Stimulated activated CD8-positive, alpha-beta memory T cell treated with anti-CD3 and anti-CD28 coated beads, Interleukin-4, amount 100 ng/mL, for 48 hours (primary cell): ENCODE data around the gene LRRC8E.
A peak's percentile ranks its signal among the peaks of the same experiment; 100 is the strongest.
"Not testable (repeated sequence)": the region's sequence is repeated elsewhere in the genome, so short reads cannot be mapped to it uniquely, and the experiment has no call there.

ENCODE experiments used
- DNase-seq: peaks from one replicate; pipeline ENCODE4 v3.0.0-alpha.2; 2020

LRRC8E gene

DNA sequence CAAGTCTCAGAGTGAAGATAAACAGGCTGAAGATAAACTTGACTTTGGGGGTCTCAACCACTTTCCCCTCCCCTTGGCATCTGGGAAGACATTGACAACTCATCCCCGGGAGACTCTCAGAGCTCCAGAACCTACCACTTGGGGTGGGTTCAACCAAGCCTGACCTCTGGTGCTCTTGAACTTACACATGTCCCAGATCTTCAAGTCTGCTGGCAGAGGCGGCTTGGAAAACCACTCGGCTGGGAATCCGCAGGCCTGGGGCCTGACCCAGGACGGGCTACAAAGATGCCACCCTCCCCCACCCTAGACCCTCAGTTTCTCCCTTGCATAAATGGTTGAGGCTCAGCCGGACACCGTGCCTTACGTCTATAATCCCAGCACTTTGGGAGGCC lies 512 bp downstream of the LRRC8E start:
- no peak for DNase-seq

DNA sequence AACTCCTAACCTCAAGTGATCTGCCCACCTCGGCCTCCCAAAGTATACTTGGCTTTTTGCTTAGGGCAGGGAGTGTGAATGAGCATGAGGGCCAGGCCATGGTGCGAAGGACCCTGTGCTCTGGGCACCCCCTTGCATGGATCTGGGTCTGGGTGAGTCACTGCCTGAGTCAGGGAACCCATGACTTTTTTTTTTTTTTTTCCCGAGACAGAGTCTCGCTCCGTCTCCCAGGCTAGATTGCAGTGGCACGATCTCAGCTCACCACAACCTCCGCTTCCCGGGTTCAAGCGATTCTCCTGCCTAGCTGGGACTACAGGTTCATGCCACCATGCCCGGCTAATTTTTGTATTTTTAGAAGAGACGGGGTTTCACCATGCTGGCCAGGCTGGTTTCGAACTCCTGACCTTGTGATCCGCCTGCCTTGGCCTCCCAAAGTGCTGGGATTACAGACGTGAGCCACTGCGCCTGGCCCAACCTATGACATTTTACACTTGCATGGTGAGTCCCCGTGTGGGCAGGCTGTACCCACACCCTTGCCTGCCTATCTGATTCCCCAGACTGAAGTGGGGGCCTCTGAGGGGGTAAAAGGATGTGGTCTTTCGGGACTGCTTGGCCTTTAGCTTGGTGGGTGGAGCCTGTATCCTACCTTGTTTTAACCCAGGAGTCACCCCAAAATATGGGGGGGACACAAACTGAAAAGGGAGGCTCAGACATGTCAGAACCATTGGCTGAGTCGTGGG lies 5.2 kb downstream of the LRRC8E start:
- not testable (repeated sequence) for DNase-seq

DNA sequence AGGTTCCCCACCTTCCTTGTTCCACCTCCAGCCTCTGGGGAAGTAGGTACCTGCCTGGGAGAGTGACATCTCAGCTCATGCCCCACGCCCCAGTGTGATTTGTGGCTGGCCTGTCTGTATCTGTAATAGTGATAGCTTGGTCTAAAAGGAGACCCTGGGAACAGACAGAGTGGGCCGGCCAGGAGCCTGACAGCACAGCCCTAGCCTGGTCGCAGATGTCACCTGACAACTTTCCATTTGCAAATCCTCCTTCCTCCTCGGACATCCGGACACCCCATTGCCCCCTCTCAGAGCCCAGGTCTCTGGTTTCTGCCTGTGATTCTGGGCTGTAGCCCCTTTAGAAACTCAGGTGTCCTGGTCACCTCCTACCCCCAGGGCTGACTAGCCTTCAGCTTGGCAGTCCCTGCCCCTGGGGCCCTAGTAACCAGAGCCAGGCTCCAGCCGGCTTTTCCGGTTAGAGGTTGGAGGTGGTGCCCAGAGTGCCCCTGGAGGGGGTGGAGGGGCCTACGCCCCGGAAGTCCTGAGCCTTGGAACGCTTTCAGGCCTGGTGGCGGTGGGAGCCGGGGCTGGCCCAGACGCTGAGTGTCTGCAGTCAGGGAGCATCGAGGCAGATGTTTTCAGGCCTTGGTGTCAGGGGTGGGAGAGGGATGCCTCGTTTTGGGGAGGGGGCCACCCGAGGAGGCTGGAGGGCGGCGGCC lies 6.5 kb downstream of the LRRC8E start:
- DNase-seq = no peak

DNA sequence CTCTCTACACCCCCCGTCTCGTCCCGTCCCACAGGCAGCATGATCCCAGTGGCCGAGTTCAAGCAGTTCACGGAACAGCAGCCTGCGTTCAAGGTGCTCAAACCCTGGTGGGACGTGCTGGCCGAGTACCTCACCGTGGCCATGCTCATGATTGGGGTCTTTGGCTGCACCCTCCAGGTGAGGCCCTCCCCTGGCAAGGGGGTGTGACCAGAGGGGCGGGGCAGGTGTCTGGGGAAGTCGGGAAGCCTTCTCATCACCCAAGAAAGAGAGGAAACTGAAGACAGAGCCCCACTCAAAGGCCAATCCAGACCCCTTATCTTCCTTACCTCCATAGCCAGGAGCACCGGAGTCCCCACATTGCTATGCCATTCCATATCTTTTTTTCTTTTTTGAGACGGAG lies 7.3 kb downstream of the LRRC8E start:
- no peak for DNase-seq

DNA sequence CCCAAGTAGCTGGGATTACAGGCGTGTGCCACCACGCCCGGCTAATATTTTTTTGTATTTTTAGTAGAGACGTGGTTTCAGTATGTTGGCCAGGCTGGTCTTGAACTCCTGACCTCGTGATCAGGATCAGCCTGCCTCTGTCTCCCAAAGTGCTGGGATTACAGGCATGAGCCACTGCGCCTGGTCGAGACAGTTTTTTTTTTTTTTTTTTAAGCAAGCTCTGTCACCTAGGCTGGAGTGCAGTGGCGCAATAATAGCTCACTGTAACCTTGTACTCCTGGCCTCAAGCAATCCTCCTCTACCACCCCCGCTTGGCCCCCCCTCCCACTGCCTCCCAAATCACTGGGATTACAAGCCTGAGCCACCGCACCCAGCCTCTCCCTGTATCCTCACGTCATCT lies 9.0 kb downstream of the LRRC8E start:
- DNase-seq = no peak

DNA sequence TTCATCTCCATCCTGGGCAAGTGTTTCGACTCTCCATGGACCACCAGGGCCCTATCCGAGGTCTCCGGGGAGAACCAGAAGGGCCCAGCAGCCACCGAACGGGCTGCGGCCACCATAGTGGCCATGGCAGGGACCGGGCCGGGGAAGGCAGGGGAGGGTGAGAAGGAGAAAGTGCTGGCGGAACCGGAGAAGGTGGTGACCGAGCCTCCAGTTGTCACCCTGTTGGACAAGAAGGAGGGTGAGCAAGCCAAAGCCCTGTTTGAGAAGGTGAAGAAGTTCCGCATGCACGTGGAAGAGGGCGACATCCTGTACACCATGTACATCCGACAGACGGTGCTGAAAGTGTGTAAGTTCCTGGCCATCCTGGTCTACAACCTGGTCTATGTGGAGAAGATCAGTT lies 10.7 kb downstream of the LRRC8E start:
- DNase-seq = no peak

DNA sequence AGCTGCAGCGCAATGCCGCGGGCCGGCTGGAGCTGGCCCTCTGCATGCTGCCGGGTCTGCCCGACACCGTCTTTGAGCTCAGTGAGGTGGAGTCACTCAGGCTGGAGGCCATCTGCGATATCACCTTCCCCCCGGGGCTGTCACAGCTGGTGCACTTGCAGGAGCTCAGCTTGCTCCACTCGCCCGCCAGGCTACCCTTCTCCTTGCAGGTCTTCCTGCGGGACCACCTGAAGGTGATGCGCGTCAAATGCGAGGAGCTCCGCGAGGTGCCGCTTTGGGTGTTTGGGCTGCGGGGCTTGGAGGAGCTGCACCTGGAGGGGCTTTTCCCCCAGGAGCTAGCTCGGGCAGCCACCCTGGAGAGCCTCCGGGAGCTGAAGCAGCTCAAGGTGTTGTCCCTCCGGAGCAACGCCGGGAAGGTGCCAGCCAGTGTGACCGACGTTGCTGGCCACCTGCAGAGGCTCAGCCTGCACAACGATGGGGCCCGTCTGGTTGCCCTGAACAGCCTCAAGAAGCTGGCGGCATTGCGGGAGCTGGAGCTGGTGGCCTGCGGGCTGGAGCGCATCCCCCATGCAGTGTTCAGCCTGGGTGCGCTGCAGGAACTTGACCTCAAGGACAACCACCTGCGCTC lies 11.6 kb downstream of the LRRC8E start:
- DNase-seq = no peak

DNA sequence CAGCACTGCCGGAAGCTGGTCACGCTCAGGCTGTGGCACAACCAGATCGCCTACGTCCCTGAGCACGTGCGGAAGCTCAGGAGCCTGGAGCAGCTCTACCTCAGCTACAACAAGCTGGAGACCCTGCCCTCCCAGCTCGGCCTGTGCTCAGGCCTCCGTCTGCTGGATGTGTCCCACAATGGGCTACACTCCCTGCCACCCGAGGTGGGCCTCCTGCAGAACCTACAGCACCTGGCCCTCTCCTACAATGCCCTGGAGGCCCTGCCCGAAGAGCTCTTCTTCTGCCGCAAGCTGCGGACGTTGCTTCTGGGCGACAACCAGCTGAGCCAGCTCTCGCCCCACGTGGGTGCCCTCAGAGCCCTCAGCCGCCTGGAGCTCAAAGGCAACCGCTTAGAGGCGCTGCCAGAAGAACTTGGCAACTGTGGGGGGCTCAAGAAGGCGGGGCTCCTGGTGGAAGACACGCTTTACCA lies 12.1 kb downstream of the LRRC8E start:
- no peak for DNase-seq

DNA sequence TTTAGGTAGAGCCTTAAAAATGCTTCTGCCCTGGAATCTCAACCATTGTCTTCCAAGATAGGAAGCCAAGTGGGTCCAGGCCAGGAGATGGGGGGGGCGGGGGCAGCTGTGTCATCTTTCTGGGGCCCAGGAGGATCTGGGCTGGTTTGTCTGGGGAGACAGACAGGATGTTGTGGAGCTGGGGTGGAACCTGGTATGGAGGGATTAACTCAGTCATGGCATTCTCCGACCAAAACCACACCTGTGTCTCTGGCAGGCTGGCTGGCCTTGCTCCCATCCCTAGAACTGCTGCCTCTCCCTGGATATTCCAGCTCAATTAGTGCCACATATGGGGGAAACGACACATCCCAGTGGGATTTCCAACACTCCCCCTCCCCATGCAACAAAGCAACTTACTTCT lies 12.6 kb downstream of the LRRC8E start:
- no peak for DNase-seq

DNA sequence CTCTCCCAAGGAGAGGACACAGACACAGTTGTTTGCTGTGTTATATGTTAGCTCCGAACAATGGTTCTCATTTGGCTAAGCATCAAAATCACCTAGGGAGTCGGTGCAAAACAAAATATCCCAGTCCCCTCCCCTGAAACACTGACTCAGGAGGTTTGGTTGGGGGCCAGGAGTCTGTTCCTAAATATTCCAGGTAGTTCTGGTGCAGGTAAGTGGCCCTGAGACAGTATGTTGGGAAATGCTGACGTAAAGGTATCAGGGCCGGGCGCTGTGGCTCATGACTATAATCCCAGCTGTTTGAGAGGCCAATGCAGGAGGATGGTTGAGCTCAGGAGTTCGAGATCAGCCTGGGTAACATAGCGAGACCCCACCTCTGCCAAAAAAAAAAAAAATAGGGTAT lies 13.0 kb downstream of the LRRC8E start:
- no peak for DNase-seq

DNA sequence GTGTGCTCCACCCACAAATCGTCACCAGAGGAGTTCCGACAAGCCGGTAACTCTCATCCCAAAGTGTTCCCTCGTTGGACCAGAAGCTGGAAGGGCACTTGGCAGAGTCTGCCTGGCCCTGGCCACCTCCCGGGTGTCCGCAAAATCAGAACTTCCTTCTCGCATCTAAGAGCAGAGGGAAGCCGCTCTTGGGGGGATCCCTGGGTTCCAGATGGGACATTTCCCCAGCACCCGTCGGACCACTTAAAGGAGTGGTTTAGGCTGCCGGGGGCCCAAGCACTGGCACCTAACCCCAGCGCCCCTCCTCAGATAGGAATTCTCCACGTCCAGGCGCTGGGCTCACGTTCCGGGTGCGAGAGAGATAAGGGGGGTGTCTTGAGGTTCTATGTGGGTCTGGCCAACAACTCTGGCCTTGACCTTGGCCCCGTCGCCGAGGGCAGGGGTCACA lies 14.5 kb downstream of the LRRC8E start:
- no peak for DNase-seq

DNA sequence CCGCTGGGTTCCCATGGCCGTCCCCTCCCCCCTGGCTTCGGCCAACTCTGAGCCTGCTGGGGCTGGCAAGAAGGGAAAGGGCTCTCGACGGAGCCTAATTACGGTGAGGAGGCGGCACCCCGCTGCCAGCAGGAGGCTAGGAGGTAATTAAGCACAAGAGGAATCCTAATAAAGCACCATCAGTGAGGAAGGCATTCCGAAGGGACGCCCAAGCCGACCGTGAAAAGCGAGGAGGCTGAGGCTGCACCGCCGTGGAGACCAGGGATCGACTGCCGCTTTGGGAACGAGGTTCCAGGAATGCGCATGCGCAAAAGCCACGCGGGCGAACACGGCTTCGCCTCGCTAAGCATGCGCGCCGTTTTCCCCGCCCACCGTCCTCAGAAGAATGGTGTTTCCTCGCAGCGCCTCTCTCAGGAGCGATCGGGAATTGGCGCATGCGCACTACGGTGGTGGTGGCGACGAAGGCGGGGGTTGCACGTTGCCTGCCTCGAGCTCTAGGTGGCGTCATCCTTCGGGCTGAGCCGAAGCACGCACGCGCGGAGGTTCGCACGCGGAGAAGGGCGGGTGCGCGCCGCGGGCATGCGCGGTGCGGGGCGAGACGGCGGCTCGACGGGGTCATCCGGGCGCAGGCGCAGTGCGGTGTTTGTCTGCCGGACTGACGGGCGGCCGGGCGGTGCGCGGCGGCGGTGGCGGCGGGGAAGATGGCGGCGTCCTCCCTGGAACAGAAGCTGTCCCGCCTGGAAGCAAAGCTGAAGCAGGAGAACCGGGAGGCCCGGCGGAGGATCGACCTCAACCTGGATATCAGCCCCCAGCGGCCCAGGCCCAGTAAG lies 15.1 kb downstream of the LRRC8E start, which contains the start of gene MAP2K7:
Gene MAP2K7 (plus strand): TSS at position 634 of the 830 bp plus-strand sequence. CDS start 68 bp downstream, at position 702.
- DNase-seq = peak; percentile 100

DNA sequence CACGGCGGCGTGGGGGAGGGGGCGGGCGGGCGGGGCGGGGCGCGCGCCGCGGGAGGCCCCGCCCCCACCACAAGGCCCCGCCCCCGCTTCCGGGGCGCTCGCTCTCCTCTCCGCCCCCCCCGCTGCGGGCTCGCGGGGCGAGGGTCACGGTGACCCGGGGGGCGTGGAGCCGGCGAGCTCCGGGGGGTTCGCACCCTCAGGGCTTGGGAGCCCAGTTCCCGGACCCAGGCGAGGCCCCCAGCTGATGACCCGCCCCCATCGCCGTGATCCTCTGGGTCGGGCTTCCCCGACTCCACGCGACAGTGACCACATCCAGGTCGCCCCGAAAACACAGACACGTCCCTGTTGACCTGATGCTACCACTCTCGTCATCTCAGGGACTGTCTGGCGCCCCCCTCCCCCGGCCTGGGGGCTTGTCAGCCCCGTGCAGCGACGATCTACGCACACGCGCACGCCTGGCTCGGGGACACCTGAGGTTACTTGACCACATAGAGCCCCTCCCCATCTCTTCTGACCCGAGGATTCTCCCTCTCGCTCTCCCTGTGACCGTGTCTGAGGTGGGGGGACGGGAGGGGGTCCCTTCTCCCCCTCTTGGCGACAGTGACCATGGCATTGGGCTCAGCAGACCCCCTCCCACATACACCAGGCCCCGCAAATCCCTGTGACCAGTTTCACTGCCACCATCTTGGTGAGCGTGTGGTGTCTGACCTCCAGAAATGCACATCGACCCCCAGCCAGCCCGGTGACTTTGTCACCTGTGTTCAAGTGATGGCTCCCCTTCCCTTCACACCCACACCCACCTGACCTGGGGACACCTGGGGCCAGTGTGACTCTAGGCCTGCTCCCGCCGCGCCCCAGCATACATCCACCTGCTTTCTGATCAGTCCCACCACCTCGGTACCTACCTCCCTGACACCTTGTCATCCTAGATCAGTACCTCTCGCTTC lies 16.0 kb downstream of the LRRC8E start:
- peak; percentile 67 for DNase-seq

DNA sequence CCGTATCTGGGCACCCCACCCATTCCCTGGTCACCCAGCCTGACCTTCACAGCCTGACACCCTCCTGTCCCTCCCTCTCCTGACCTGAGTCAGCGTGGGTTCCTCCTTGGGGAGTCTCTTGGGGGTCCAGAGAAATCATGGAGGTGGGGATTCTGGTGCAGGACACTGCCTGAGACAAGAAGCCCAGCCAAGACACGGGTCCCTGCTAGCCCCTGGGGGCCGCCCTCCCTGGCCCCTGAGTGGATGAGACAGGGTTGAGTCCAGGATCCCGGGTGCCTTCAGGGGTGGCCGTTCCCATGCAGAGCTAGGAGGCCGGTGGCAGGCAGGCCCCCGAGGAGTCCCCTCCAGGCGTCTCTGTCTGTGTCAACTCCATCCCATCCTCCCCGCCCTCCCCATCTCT lies 17.0 kb downstream of the LRRC8E start:
- DNase-seq = no peak

DNA sequence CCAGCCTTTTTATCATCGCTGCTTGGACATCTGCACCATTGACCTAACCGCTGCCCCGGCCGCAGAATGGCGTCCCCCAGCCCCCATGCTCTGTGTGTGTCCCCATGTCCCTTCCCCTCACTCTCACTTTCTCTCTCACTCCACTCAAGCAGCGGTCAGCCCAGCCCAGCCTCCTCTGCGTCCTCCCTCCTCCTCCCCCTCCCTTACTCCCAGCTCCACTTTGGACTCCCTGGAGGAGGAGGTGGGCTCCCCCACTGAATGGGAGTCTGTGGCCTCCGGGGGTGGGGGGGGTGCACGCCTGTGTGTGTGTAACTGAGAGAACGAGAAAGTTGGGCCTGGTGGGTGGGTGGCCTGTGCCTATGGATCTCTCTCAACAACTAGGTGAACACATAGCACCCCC lies 17.5 kb downstream of the LRRC8E start:
- DNase-seq = no peak

DNA sequence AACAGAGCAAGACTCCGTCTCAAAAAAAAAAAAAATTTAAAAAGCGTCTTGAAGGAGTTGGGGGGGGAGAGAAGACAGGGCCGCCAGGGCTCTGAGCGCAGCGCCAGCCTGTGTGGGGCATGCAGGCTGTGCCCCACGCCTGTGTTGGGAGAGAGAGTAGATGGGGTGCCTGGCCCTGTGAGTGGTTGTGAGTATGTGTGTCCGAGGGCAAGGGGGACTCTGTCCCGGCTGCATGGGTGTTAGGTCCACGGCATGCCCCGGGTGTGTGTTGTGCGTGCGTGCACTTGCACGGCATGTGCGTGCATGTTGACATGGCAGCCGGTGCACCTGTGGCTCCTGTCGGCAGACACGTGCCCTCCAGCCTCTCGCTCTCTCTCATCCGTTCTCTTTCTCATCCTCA lies 18.8 kb downstream of the LRRC8E start:
- DNase-seq = no peak

DNA sequence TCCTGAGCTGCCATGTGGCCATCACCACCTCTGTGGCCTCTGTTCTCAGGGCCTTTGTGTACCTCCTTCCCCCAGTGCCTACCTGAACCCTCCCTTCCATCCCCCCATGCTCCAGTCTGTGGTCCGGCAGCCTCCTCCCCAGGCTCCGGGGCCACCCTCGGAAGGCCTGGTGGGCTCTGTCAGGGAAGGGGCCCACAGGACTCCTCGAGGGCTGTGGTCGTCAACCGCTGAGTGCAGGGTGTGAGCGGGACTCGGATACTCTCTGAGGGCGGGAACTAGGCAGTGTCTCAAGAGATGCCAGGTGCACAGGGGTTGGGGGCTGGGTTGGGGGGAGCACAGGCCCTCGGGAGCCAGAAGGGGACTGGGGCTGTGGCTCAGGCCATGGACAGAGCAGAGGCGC lies 19.2 kb downstream of the LRRC8E start:
- no peak for DNase-seq

DNA sequence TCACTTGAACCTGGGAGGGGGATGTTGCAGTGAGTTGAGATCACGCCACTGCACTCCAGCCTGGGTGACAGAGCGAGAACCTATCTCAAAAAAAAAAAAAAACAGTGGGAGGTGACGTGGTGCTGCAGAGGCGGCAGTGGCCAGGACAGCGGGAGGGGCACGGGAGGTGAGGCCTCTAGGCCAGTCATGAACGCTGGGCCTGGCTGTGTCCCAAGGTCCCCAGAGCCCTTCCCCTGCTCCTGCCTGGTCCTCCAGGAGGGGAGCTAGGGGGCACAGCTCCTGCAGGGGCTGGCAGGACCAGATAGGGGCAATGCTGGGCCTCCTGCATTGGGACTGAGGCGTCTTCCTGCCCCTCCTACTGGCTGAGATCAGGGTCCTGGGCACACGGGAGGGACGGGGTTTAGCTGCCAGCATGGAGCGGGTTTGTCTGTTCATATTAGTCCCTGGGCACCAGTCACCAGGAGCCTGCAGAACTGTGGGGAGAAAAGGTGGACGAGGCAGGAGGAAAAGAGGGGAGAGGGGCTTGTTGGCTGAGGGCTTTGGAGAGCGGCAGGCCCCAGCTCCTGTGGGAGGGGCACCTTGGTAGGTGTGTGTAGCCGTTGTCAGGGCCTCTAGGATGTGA lies 19.9 kb downstream of the LRRC8E start:
- DNase-seq = no peak

DNA sequence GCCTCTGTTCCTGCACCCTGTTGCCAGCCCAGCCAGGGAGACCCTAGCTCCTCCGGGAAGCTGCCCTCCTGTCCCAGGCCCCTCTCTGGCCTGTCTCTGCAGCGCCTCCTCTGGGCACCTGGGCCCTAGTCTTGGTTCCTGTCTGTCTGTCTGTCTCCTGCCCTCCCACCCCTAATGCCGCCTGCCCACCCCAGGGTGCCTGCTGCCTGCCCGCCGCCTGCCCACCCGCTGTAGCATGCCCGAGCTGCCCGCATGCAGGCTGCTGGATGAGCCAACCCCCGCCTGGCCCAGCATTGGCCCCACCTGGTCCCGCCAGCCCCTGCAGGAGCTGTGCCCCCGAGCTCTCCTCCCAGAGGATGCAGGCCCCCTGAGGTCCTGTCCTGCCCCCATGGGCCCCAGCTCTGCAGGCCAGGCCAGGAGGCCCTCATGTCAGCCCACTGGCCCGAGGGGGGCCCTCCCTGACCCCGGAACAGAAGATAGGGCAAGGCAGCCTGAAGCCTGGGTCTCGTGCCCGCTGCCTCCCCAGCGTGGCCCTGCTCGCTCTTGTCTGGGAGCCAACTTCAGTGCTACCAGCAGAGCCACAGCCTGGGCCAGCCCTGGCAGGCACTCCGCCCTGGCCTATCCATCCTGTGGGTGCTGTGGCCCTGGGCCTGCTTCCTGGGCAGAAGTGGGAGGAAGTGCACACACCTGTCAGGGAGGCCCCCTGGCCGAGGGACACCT lies 20.6 kb downstream of the LRRC8E start:
- no peak for DNase-seq

DNA sequence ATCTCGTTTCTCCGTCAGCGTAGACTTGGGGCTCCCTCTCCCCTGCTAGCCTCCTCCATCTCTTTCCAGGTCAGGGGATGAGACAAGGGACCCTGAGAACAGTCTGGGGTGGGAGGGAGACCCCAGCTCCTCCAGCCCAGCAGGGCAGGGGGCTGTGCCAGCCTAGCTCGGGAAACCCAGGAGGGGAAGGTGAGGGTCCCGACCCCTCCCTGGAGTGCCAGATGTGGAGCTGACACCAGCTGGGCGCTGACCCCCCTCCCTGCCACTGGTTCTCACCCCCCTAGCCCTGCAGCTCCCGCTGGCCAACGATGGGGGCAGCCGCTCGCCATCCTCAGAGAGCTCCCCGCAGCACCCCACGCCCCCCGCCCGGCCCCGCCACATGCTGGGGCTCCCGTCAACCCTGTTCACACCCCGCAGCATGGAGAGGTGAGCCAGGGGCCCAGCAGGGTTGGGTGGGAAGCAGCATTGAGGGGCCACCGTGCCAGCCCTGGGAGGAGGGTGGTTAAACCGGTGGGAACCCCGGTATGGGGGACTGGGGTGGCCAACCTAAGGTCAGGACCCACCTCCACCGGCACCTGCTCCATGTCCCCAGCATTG lies 21.3 kb downstream of the LRRC8E start:
- DNase-seq = no peak
